Hindlimb muscle (tissue), 1 donor: ENCODE measurements around the gene BMP3. TPM values are rescaled to one million over a fixed set of nuclear protein-coding genes. Genes with fewer than 3 reads are reported as not detected.
A peak's percentile ranks its signal among the peaks of the same experiment; 100 is the strongest.
"Not testable (repeated sequence)": the region's sequence is repeated elsewhere in the genome, so short reads cannot be mapped to it uniquely, and the experiment has no call there.

Source experiments
- DNase-seq: peaks from one replicate; pipeline ENCODE4 v3.0.0-alpha.2; 2013
- polyA plus RNA-seq: library from polyadenylated mRNA; unstranded; fragments of 120-200 nt; gene quantifications from one replicate; pipeline ENCODE4 v1.2.1, GENCODE V29; 2013; ENCODE audit not compliant: insufficient read length

The BMP3 gene, protein sequence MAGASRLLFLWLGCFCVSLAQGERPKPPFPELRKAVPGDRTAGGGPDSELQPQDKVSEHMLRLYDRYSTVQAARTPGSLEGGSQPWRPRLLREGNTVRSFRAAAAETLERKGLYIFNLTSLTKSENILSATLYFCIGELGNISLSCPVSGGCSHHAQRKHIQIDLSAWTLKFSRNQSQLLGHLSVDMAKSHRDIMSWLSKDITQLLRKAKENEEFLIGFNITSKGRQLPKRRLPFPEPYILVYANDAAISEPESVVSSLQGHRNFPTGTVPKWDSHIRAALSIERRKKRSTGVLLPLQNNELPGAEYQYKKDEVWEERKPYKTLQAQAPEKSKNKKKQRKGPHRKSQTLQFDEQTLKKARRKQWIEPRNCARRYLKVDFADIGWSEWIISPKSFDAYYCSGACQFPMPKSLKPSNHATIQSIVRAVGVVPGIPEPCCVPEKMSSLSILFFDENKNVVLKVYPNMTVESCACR
- polyA plus RNA-seq = 0.34 TPM

DNA sequence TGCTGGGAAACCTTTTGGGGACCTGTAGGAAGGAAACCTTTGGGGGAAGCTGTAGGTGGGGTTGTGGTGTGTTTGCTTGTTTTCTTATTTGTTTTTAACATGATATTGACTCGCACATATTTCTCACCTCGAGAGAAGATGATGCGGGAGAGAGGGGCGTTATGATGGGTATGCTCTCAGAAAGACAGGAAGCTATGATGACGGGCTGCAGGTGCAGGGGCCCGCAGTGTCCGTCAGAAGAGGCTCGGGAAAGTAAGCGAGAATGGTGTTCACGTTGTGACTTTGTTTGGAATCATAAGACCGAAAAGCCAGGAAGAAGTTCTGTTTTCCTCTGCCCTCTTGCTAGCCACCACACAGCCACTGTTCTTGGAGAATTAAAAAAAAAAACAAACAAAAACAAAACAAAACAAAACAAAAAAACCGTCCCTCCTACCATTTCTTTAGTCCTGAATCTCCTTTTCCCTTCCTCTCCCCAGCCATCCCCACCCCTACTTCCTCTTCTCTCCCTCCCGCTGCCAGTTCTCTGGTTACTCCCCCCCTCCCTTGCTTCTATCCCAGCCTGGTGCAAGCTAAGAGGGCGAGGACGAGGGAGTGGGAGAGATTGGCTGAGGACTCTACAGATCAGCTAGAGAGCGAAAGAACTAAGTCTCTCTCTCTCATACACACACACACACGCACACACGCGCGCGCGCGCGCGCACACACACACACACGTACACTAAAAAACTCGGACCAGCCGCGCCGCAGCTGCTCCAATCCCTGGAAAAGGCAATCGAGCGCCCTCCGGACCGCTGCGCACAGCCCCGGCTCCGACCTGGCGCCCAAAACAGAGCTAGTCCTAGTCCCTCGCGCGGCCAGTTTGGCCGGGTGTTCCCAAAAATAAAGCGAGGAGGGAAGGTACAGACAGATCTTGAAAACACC, at the start of gene BMP3:
BMP3 (plus strand) TSS at position 648 of the 920 bp plus-strand sequence. CDS start 577 bp downstream, outside the sequence.
- DNase-seq = peak; percentile 58

DNA sequence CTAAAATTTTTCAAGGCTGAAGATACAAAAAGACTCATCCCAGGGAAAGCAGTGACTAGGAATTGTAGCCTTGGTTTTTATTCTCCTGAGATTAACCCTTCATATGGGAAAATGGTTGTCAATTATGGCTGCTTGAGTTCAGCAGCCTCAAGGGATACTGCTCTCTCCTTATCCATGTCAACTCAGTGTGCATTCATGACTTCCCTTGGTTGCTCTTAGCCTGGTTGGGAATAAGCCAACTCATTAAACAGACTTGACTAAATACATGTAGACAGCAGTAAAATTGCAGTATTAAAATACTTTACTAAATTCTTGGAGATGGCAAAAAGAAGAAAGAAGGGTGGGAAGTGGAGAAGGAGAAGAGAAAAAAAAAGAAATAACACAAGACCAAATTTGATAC, 44.5 kb upstream of the BMP3 start:
- DNase-seq = no peak

DNA sequence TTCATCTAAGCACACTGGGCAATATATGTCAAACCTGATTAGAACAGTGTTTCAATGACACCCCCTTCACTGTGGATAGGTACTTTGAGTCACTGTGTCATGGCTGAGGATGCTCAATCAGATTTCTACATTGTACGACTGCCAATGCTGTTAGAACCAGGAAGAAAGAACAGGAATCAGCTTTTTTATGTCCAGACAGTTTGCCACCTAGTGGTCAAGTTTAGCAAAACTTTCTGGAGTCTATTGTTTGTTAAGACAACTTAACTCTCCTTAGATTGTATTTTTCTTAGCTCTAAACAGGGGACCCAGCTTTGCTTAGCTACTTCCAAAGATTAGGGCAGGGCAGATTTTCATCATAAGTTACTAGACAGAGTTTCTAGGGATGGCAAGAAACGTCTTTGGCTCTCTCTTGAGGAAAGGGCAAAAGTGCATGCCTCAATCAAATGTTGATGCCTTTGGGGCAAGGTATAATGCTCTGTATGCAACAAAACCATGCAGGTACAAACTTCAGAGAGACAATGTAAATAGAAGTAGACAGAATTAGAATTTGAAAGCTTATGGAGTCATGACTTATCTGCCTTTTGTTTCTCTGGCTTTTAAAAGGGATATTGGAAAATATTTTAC, 40.5 kb upstream of the BMP3 start:
- peak; percentile 46 for DNase-seq

DNA sequence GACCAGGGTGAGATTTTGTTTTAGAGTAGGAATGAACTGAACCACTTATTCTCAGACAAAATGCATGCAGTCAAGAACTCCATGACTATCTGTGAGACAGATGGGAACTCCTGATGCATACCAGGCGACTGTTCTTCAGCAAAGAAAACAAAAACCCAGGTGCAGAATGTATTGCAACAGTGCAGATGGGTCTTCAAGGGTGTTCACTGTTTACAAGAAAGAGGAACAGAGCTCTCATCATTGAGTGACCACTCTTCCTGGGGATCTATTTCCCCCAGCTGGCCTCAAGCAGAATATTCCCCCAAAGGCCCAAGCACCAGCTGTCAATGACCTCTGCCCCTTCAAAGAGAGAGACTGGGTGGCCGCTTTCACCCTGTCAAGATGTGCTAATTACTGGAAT, 39.7 kb upstream of the BMP3 start:
- no peak for DNase-seq

DNA sequence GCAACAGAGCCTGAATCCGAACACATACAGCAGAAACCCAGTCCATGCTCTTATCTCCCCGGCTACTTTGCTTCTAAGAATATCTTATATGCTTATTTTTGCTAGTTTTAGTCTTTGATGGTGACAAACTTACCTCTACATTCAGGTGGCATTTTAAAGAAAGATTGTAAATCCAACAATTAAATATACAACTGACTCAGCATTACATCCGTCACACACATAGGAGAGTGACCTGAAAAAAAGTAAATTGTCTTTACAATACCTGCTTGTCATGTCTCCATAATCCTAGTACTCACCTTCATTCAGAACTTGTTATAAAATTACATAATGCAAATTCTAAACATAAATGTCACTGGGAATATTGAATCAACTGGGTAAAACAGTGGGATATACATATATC, 30.6 kb upstream of the BMP3 start:
- DNase-seq = no peak

DNA sequence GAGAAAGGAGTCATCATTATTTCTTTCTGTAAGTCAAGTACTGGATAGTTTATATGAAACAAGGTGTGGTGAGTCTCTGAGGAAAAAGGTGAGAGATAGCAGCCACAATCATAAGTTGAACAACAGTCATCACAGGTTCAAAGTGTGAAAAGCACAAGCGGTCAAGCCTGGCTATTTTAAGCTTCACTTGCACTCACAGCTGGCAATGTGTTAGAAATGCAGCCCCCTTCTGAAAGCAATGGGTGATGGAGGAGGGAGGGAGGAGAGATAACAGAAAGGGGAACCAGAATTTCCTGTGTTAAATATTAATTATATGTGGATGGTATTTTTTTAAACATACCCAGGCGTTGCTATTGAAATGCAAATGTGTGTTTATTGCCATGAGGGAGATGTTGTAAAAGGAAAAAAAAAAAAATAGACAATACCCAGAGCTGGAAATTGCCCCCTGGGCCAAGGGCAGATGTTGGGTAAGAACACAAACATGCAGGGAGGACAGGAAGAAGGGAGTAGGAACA, 26.9 kb upstream of the BMP3 start:
- no peak for DNase-seq

DNA sequence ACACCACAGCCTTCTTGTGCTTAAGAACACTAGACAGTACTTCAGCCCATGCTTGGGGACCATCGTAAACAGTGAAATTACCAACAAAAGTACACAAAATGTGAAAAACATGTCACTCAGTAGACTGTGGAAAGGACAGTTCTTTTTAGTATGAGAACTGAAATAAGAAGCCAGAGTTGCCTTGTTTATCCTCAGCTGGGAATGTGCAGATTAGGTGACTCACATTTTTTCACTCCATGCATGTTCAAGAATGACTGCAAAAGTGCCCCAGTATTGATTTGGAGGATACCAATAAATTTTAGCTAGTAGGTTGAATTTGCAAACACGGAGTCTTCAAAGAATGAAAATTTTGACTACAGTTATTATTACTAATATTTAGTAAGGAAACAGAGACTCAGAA, 23.1 kb upstream of the BMP3 start:
- no peak for DNase-seq

DNA sequence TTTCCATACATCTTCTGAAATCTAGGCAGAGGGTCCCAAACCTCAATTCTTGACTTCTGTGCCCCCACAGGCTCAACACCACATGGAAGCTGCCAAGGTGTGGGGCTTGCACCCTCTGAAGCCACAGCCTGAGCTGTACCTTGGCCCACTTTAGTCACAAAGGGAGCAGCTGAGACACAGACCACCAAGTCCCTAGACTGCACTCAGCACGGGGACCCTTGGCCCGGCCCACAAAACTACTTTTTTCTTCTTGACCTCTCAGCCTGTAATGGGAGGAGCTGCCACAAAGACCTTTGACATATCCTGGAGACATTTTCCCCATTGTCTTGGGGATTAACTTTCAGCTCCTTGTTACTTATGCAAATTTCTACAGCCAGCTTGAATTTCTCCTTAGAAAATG, 13.9 kb upstream of the BMP3 start:
- not testable (repeated sequence) for DNase-seq

DNA sequence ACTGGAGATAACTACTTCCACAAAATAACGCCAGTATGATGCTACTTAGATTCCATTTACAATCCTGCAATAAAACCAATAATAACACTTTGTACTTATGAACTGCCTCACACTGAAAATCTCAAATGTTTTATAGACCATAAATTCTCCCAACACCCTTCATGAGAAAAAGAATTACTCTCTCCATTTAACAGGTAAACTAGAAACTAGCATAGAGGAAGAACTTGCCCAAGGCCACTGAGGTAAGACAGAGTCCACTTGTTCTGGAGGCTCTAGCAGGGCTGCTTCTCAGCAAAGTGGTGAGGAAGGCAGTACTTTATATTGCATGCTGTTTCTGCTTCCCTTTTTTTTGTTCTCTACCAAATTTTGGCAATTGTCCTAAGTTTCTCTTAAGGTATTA, 11.5 kb upstream of the BMP3 start:
- no peak for DNase-seq

DNA sequence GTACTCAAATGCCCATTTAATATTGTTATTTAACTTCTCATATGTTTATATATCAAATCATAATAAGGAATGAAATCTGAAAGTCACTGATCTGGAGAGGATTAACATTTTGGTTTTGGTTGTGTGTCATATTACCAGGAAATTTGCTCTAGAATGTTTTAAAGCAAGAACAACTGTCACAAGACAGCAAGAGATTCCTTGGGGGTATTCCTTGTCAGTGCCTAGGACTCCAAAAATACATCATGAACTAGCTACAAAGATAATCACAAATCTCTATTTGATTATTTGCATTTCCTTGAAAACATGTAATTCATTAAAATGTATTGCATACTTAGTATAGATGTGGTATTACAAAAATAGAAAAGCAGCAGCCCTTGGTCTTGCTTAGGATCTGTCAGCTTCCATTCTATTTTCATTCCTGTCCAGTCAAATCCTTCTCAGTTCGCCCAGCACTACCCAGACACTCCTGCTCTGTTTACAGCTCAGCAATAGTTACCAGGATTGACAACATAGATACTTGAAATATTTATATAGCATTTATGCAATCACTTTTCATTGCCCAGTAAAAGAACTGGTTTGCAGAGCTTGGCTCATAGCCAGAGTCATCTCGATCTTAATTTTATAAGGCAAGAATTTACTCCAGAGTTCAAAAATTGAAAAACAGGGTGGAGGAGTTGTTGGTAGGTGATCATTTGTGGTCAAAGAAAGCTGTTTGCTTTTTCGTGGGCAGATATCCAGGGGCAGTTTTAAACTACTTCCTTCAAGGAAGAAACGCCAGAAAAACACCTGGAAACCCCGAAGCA, 9.2 kb upstream of the BMP3 start:
- no peak for DNase-seq

DNA sequence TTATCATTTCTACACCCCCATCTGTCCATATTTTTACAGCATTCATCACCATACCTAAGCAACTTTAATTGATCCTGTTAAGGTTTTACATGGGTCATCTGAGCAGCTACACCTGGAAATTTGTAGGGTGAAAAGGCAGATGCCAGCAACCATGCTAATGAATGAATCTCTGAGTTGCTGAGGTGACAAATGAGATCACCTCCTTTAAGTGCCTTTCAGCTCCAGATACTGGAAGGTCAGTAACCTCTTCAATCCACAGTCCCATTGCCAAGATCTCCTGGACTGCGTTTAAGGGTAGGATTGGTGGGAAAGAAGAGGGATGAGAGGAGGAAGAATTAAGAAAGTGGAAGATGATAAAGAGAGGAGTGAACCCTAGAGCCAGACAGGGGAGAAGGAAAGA, 8.5 kb upstream of the BMP3 start:
- no peak for DNase-seq

DNA sequence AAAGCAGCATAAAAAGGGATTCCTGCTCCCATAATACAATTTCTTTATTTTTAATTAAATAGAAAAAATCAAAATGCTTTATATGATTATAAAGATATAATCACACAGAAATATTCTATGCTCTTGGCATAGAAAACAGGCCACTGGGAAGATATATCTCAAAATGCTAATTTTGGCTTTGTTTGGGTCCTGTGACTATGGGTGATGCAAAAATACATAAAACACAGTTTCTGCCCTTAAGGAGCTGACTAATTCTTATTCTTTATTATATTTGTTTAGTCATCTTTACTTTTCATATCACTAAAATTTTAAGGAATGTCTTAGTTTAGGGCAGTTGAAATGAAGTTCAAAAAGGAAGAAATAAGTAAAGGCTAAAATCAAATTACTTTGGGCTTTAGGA, 7.0 kb upstream of the BMP3 start:
- no peak for DNase-seq

DNA sequence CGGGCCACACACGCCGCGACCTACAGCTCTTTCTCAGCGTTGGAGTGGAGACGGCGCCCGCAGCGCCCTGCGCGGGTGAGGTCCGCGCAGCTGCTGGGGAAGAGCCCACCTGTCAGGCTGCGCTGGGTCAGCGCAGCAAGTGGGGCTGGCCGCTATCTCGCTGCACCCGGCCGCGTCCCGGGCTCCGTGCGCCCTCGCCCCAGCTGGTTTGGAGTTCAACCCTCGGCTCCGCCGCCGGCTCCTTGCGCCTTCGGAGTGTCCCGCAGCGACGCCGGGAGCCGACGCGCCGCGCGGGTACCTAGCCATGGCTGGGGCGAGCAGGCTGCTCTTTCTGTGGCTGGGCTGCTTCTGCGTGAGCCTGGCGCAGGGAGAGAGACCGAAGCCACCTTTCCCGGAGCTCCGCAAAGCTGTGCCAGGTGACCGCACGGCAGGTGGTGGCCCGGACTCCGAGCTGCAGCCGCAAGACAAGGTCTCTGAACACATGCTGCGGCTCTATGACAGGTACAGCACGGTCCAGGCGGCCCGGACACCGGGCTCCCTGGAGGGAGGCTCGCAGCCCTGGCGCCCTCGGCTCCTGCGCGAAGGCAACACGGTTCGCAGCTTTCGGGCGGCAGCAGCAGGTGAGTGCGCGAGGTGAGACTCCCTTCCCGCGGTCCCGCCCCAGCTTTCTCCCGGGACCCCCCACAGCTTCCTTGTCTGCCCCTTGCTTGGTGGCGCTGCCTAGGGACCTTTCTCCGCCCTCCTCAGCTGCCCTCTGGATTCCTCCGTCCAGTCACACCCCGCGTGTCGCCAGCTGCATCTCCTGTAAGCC, 678 bp downstream of the BMP3 start:
- peak; percentile 26 for DNase-seq

DNA sequence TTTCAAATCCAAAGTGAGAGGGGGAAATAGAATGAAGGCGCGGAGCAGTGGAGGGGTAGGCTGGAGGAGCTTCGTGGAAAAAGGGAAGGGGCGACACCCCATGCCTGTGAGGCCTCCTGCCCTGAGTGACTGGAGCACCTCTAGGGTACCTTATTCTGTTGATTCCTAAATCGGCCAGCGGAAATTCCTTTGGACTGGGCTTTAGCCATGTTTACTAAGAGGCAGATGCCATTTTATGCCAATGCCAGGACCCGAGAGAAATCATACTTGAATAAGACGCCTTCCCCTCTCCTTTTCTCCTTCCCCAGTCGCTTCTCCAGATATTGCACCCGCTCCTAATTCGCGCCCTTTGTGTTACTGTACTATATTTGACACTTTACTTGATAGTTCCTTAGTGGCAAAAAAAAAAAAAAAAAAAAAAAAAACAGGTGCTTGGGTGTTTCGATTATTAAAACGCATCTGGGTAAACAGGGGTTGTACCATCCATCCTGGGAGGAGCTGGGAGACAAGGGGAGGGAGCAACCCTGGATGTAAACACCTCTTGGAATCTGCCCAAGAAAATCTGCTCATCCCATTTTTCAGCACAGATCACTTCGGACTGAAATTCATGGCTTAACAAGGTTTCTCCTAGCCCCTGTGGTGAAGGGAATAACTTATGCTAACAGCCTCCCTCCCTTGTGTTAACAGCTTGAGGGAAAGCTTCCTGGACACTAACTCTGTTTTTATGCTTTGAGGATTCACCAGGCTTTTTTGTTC, 1.5 kb downstream of the BMP3 start:
- no peak for DNase-seq

DNA sequence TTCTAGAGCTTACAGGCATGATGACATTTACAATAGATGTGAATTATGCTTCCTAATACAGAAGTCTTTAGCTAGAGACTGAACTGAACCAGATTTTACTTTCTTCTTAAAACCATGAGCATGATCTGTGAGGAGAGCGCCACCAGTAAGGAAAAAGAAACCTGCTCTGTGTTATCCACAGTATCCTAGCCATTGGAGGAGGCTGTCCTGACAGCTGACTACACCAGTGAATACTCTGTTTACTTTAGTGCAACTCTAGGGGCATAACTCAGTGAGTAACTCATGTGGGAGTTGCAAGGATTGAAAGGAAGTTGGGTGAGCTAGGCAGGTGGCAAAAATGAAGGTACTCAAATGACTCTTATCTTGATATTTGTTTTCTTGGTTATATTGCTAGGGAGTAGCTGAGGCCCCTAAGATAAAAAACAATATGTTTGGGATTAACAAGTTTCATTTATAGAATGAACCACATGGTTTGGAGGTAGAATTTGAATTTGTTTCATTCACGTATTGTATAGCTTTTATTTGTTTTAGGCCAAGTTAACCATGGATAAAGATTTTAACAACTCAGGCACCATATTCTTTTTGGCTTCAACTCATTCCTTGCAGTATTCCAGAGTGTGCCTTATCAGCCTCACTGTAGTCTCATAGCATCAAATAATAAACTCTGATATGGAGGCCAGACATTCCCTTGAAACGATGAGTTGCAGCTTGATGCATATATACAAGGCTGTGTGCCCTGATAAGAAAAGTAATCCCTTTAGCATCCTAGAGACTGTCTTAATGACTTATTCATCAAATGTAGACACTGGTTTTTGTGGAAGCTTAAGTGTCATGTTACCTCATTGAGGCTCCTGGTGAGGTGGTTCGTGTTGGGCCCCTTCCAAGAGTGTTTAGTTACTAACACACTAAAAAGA, 2.5 kb downstream of the BMP3 start:
- no peak for DNase-seq

DNA sequence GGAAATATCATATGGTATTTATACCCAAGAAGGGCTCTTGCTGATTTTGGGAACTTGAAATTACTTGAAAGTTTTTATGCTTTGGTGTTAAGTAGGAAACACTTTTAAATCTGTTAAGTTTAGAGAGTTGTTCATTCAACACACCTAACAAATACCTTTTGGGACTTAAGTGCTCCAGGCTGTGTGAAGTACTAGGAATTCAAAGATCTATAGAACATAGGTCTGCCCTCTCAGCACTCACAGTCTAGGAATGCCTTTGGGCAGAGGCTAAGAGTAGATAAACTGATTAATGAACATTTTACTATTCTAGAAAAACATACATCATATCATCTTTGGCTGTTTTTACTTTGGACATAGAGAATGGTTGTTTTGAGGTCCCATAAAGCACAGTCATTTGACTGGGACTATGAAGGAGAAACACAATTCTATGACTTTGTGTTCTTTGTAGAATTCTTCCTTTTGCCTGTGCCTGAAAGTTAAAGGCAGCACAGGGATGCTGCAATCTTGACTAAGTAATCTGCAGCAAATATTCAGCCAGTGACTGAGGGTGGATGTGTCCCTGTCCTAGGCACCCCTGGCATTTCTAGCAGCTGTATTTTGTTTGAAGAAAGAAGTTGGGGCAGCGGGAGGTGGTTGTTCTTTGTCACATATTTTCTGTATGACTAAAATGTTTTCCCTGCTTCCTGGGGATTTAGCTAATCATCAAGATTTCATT, 8.3 kb downstream of the BMP3 start:
- DNase-seq = no peak

DNA sequence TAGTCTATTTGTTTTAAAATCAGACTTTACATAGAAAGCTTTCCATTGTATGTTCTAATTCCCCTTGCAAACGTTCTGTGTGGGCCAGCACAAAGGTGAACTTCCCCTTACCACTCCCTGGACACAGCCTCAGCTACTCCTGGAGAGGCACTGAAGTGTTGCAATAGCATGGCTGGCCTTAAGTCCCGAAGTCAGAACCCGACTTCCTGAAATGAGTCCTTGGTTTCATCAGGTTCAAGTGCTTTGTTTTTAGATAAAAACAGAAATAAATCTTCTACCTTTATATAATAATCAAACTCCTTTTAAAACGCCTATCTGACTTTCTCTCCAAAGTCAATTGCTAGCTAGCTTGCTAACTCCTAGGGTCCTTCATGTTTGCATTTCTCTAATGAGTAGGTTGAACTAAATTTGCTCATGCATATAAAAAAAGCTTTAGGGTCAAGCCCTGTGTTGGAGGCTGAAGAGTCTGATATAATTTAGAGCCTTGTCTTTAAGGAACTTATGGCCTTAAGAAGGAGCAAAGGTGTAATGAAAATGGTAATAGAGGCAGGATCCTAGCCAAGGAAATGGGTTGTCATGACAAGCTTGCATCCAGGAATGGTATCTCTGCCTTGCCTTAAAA, 9.0 kb downstream of the BMP3 start:
- no peak for DNase-seq
